Neuron (in vitro differentiated cells): ENCODE results near the gene SRMS.

Experiments
- H2AFZ ChIP-seq: one replicate; pipeline ENCODE4 v1.6.1; 2013; ENCODE audit warnings: low read depth, mild to moderate bottlenecking, inconsistent platforms, low read length, moderate library complexity
- H3K27me3 ChIP-seq: one replicate; pipeline ENCODE4 v1.6.1; 2013; ENCODE audit warnings: low read length; ENCODE audit not compliant: insufficient read depth
- H3K36me3 ChIP-seq: one replicate; pipeline ENCODE4 v1.6.1; 2013; ENCODE audit warnings: low read length; ENCODE audit not compliant: insufficient read depth
- H3K4me1 ChIP-seq: one replicate; pipeline ENCODE4 v1.6.1; 2013; ENCODE audit warnings: low read length; ENCODE audit not compliant: insufficient read depth
- H3K4me3 ChIP-seq: 2 replicates; pipeline ENCODE4 v1.5.1; 2013; ENCODE audit warnings: mild to moderate bottlenecking, low read length, moderate library complexity
- H3K9me3 ChIP-seq: one replicate; pipeline ENCODE4 v1.6.1; 2013; ENCODE audit warnings: low read length

SRMS gene, protein sequence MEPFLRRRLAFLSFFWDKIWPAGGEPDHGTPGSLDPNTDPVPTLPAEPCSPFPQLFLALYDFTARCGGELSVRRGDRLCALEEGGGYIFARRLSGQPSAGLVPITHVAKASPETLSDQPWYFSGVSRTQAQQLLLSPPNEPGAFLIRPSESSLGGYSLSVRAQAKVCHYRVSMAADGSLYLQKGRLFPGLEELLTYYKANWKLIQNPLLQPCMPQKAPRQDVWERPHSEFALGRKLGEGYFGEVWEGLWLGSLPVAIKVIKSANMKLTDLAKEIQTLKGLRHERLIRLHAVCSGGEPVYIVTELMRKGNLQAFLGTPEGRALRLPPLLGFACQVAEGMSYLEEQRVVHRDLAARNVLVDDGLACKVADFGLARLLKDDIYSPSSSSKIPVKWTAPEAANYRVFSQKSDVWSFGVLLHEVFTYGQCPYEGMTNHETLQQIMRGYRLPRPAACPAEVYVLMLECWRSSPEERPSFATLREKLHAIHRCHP

DNA sequence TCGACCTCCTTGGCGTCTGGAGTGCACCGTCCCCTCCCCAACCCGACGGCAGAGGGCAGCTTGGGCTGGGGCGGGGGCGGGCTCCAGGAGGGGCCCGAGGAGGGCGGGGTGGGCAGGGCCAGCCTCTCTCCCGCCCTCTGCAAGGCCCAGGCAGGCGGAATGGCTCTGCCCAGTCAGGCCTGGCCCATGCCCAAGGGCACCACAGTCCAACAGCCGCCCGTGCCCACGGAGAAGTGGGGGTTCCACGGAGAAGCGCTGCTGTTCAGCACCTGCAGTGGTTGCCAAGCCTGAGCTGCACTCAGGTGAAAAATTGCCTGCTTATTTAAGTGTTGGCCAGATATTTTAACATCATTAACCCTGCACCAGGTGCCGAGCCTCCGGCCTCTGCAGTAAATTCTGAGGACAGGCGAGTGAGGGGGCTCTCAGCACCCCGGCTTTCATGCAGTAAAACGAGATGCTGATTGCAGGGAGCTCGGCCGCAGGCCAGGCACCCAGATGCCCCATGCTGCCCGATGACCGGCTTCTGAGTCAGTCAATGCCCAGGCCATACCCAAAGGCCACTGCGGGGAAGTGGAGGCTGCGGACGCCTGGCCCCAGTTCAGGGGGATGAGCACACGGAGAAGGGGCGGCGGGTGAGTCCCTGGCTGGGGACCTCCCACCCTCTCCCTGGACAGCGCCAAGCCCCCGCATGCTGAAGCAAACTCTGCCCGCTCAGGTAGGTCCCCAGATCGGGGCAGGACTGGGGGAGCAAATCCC is at the start of gene SRMS:
Gene SRMS, minus strand, starts transcription at position 25 of the 756 bp plus-strand sequence. CDS start 286 bp downstream, outside the sequence.
- Histone ChIP-seq H2AFZ (no peak within 1 kb of the TSS), H3K9me3 (no peaks in the 10 kb centered on the region), H3K4me3 (no peak within 1 kb of the TSS), H3K4me1 (no peaks in the 10 kb centered on the region), H3K36me3 (no peaks in the 10 kb centered on the region), H3K27me3 (peaks cover 43% of the 10 kb centered on the region)

DNA sequence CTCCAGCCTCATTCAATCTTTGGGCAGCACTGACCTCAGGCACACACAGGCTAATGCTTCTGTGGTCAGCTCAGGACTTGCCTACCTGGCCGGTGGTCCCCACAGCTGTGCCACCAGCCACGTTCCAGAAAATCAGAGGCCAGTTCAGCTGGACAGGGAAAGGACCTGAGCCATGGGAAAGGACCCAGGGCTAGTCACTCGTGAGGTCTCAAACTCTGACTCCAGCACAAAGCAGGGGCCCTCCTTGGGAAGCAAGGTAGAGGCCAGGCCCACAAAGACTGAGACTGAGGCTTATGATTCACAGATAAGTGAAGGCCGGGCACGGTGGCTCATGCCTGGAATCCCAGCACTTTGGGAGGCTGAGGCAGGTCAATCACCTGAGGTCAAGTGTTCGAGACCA is 48.9 kb upstream of the SRMS start:
- Histone ChIP-seq H3K36me3 (peaks cover 61% of the 10 kb centered on the region), H3K9me3 (no peaks in the 10 kb centered on the region)

DNA sequence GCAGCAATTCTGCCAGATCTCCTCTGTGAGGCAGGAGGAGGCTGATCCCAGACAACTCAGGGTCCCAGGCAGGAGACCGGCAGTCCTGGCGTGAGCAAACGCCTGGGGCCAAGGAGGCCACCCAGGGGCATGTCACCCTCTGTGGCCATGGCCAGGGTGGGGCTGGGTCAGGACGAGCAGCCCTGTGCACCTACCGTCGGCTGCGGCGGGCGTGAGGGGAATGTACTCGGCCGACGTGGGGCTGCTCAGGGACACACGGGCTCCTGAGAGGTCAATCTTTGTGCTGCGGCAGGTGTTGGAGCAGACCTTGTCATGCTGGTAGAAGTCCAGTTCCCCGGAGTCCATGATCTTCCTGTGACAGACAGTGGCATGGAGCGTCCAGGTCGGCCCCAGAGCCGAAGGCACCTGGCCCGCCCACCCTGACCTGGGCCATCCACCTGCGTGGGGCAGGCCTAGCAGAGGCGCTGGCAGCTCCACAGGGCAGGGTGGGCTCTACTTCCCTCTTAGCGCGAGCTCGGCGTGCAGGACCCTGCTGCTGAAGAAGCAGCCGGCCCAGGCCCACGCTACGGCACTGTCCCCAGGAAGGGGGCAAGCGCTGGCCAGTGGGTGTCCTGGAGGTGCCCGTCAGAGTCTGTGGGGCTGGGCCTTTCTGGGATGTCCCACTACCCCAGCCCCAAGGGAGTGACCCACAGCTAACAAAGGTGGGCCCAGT is 48.0 kb upstream of the SRMS start:
- Histone ChIP-seq H2AFZ (no peak overlapping the region), H3K36me3 (peaks cover 53% of the 10 kb centered on the region), H3K27me3 (no peaks in the 10 kb centered on the region), H3K4me3 (no peak overlapping the region), H3K9me3 (no peaks in the 10 kb centered on the region), H3K4me1 (no peaks in the 10 kb centered on the region)

More for the DNA sequence above, 48.9 kb upstream of the SRMS start:
- no peaks in the 10 kb centered on the region for H3K4me1 ChIP-seq
- H3K4me3 ChIP-seq = no peak overlapping the region
- H3K27me3 ChIP-seq = no peaks in the 10 kb centered on the region
- no peak overlapping the region for H2AFZ ChIP-seq

DNA sequence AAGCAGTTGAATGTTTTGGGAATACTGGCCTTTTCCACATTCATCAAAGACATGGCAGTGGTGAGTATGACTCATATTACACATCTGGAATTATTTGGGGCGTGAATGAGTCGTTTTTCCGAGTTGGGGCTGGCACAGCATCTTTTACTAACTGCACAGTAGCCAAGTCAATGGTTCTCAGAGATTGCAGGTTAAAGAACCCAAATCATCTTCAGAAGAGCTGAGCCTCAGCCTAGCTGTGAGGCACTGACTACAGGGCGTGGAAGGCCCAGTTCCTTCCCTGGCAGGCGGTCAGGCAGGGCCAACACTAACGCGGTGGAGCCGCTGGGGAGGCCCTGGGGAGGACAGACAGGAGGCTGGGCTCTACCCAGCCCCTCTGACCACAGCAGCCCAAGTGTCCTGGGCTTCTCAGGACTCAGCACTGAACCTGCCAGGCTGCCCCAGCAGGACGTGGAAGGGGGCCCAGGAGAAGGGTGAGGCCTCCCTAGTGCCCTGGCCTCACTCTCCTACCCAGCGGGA is 46.6 kb upstream of the SRMS start:
- Histone ChIP-seq H3K36me3 (peaks cover 60% of the 10 kb centered on the region), H3K4me1 (no peaks in the 10 kb centered on the region), H2AFZ (no peak overlapping the region), H3K4me3 (no peak overlapping the region), H3K9me3 (no peaks in the 10 kb centered on the region), H3K27me3 (no peaks in the 10 kb centered on the region)

DNA sequence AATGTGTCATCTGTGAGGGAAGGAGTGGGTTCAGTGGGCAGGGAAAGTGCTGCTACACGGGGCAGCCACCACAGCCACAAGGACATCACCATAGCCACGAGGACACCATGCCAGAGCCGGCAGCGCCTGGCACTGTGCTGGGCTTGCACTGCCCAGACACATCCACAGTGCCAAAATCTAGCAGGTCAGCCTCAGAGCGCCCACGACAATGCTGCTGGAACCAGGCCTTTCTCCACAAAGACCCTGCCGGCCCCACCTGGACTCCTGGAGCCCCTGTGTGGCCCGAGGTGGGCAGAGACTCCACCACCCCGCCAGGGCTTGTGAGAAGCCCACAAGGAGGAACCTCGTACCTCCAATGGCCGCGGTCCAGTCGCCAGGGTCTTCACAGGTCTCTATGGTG is 45.1 kb upstream of the SRMS start:
- no peak overlapping the region for H3K4me3 ChIP-seq
- H3K9me3 ChIP-seq = no peaks in the 10 kb centered on the region
- H3K27me3 ChIP-seq = no peaks in the 10 kb centered on the region
- H2AFZ ChIP-seq = no peak overlapping the region
- peaks cover 4% of the 10 kb centered on the region for H3K4me1 ChIP-seq
- H3K36me3 ChIP-seq = peaks cover 50% of the 10 kb centered on the region

DNA sequence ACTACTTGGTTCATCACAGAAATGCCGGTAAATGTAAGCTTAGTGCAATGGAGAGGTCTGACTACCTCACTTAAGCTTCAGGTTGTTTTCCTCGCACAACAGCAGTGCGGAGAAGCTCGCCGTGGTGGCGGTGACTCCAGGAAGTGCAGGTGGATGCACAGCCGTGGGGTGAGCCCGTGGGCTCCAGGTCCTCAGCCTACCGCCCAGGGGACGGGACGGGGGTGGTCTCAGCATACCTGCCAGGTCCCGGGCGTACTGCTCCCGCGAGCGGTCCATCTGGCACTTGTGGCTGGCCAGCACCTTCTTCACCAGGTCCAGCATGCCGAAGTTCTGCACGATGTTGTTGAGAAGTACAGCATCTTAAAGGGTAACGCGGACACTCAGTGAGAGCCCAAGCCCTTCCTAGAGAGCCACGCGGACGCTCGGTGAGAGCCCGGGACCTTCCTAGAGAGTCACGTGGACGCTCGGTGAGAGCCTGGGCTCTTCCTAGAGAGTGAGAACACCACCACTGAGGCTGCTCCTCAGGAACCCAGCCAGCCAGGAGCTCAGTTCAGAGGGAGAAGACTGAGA is 44.3 kb upstream of the SRMS start:
- Histone ChIP-seq H2AFZ (no peak overlapping the region), H3K4me1 (peaks cover 4% of the 10 kb centered on the region), H3K27me3 (no peaks in the 10 kb centered on the region), H3K36me3 (peaks cover 48% of the 10 kb centered on the region), H3K4me3 (no peak overlapping the region), H3K9me3 (no peaks in the 10 kb centered on the region)

DNA sequence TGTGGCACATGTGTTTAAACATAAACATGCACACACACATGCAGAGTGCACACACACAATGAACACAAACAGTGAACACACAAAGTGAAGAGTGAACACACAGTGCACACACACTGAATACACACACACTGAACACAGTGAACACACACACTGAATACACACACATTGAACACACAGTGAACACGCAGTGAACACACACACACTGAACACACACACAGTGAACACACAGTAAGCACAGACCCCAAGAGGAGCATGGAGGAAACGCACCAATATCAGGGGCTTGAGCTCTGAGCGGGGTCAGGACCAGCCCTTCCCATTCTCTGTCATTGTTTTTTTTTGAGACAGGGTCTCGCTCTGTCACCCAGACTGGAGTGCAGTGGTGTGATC is 43.6 kb upstream of the SRMS start:
- Histone ChIP-seq H2AFZ (no peak overlapping the region), H3K9me3 (no peaks in the 10 kb centered on the region), H3K27me3 (no peaks in the 10 kb centered on the region), H3K36me3 (peaks cover 45% of the 10 kb centered on the region), H3K4me1 (peaks cover 4% of the 10 kb centered on the region), H3K4me3 (no peak overlapping the region)

DNA sequence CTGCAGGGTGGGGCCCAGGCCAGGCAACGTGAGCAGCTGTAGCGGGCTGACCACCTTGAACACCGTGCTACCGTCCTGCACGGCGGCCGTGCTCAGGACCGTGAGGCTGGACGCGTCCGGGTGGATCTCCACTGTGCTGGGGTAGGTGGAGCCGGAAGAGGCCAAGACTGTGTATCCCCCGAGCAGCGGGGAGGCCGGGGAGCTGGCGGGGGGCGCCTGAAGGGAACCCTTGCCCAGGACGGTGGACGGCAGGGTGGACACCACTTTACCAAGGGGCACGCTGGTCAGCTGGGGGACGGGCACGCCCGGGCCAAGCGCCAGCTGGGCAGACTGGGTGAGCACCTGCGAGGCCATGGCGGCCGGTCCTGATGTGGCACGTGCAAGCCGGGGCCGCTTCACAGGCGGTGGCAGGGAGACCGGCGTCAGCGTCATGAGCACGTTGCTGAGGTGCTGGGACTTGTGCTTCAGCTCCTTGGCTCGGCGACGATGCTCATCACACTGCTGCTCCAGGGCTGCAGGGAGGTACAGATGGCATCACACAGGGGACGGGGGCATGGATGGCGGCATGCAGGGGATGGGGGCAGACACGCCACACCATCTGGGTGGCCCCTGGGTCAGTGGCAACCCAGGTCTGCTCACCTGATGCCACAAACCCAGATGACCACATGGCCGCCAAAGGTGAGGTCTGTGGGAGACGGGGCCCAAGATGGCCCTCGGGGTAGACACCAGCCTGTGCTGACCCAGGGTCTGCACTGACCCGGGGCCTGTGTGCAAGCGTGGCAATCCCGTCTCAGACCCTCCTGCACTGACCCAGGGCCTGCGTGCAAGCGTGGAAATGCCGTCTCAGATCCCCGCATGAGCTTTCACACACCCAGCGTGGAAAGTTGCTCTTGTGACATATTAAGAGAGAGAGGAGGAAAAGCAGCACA is 42.9 kb upstream of the SRMS start:
- H3K4me3 ChIP-seq = no peak overlapping the region
- H3K27me3 ChIP-seq = no peaks in the 10 kb centered on the region
- H2AFZ ChIP-seq = no peak overlapping the region
- no peaks in the 10 kb centered on the region for H3K9me3 ChIP-seq
- peaks cover 4% of the 10 kb centered on the region for H3K4me1 ChIP-seq
- peaks cover 39% of the 10 kb centered on the region for H3K36me3 ChIP-seq

DNA sequence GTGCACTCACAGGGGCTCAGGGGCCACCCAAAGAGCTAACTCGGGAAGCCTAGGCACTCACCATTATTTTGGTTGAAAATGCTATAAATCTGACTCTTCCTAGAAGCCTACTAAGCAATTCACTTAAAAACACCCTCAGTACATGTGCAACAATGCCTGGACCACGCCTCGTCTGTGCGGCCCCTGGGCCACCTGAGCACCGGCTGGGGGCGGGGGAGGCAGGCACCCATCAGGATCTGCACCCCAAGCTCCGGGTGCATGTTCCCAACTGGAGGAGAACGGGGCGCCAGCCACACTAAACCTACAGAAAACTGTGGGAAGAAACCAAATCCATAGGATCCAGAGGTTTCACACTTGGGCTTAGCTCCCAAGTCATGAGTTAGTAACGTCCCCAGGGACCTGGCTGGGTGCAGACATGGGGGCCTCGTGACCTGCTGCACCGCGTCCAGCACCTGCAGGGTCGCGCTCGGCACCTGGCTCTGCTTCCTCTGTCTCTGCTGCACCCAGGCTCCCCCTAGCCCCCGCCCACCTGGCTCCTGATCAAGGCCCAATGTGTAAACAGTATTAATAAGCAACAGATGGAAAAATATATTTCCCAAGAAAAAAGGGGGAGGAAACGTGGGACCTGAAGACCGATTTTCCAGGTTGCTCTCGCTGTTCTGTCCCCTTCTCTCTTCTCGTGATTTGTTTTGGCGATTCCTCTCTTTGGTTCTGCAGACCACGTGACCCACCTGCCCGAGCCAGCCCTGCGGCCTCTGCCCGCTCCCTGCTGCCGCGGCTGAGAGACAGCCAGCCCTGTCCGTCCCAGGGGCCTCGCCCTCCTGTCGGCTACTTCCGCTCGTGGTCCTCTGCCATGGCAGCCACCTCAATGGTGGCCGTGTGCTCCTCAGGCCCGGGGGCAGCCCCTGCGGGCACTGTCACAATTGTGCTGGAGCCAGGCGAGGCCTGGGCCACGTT is 42.0 kb upstream of the SRMS start:
- no peaks in the 10 kb centered on the region for H3K27me3 ChIP-seq
- H3K4me1 ChIP-seq = peaks cover 4% of the 10 kb centered on the region
- H3K36me3 ChIP-seq = peaks cover 36% of the 10 kb centered on the region
- no peaks in the 10 kb centered on the region for H3K9me3 ChIP-seq
- no peak overlapping the region for H3K4me3 ChIP-seq
- H2AFZ ChIP-seq = no peak overlapping the region

DNA sequence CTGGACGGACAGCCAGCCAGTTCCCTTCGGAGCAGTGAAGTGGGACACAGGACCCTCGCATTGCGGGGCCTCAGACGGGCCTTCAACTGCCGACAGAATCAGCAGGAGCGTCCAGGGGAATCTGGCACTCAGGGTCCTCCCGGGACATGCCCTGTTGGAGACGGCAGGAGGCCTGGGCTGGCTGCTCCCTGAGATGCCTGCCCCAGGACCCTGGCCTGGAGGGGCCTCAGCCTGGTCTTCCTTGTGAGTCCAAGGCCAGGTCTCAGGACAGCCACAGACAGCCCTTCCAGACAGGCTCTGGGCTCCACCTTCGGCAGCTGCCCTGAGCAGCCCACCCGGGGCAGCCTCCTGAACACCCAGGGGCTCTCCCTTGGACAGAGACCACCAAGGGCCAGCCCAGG is 41.1 kb upstream of the SRMS start:
- peaks cover 32% of the 10 kb centered on the region for H3K36me3 ChIP-seq

More for the DNA sequence above, 41.1 kb upstream of the SRMS start:
- Histone ChIP-seq H2AFZ (no peak overlapping the region), H3K9me3 (no peaks in the 10 kb centered on the region), H3K4me1 (peaks cover 4% of the 10 kb centered on the region), H3K4me3 (no peak overlapping the region), H3K27me3 (no peaks in the 10 kb centered on the region)
